Stimulated activated CD4-positive, alpha-beta T cell treated with anti-CD3 and anti-CD28 coated beads, Interleukin-4, amount 100 ng/mL, for 48 hours (primary cell): ENCODE results near the gene OCA2.
"Not testable (repeated sequence)": the region's sequence is repeated elsewhere in the genome, so short reads cannot be mapped to it uniquely, and the experiment has no call there.

Source experiments
- DNase-seq, 2 donors: peaks; one replicate each; pipeline ENCODE4 v3.0.0-alpha.2; 2020; ENCODE audit warnings: low read depth in 2 of 2

OCA2 gene

GRCh38 chr15:27952593-27952992 lies 146.5 kb downstream of the OCA2 start:
- DNase-seq: not testable (repeated sequence)

GRCh38 chr15:27951191-27951890 lies 147.8 kb downstream of the OCA2 start:
- DNase-seq: no peak

- DNase-seq: no peak
These were observed 150.0 kb downstream of the OCA2 start for GRCh38 chr15:27949089-27949488.

GRCh38 chr15:27939246-27939645 lies 159.9 kb downstream of the OCA2 start:
- DNase-seq: no peak

GRCh38 chr15:27937851-27938250 lies 161.3 kb downstream of the OCA2 start:
- DNase-seq: no peak

GRCh38 chr15:27936164-27936563 lies 163.0 kb downstream of the OCA2 start:
- DNase-seq: no peak

GRCh38 chr15:27935328-27935727 lies 163.8 kb downstream of the OCA2 start:
- DNase-seq: no peak

GRCh38 chr15:27934782-27935181 lies 164.3 kb downstream of the OCA2 start:
- no peak for DNase-seq

- DNase-seq: no peak
These were observed 165.6 kb downstream of the OCA2 start for GRCh38 chr15:27933562-27933961.

- no peak for DNase-seq
These were observed 166.5 kb downstream of the OCA2 start for GRCh38 chr15:27932600-27932999.

- DNase-seq: no peak
These were observed 170.7 kb downstream of the OCA2 start for GRCh38 chr15:27928386-27928785.

GRCh38 chr15:27912283-27912682 lies 186.8 kb downstream of the OCA2 start:
- no peak for DNase-seq

- DNase-seq: no peak
These were observed 192.3 kb downstream of the OCA2 start for GRCh38 chr15:27906802-27907201.

GRCh38 chr15:27903405-27903804 lies 195.7 kb downstream of the OCA2 start:
- no peak for DNase-seq

GRCh38 chr15:27902680-27903385 lies 196.3 kb downstream of the OCA2 start:
- no peak for DNase-seq

GRCh38 chr15:27899583-27900285 lies 199.4 kb downstream of the OCA2 start:
- no peak for DNase-seq

GRCh38 chr15:27897481-27897880 lies 201.6 kb downstream of the OCA2 start:
- DNase-seq: no peak

- no peak for DNase-seq
These were observed 204.5 kb downstream of the OCA2 start for GRCh38 chr15:27894645-27895044.

- no peak for DNase-seq
These were observed 209.9 kb downstream of the OCA2 start for GRCh38 chr15:27889258-27889657.

GRCh38 chr15:27885201-27885600 lies 213.9 kb downstream of the OCA2 start:
- no peak for DNase-seq

- DNase-seq: no peak
These were observed 214.4 kb downstream of the OCA2 start for GRCh38 chr15:27884726-27885125.

- no peak for DNase-seq
These were observed 220.3 kb downstream of the OCA2 start for GRCh38 chr15:27878841-27879240.

GRCh38 chr15:27873828-27874227 lies 225.3 kb downstream of the OCA2 start:
- DNase-seq: no peak
